GM12873 (cell line): ENCODE data around the gene TACC3.

Experiments used
- CTCF ChIP-seq: IDR thresholded peaks from 2 replicates; pipeline ENCODE4 v1.5.1; 2012; ENCODE audit warnings: low read depth, mild to moderate bottlenecking, moderate library complexity, low read length, control low read depth; ENCODE audit not compliant: insufficient read depth; ENCODE audit errors: missing control alignments

The TACC3 gene

GRCh38 chr4:1776521-1777161 is 55.3 kb downstream of the TACC3 start:
- TF ChIP-seq CTCF: no peak

DNA sequence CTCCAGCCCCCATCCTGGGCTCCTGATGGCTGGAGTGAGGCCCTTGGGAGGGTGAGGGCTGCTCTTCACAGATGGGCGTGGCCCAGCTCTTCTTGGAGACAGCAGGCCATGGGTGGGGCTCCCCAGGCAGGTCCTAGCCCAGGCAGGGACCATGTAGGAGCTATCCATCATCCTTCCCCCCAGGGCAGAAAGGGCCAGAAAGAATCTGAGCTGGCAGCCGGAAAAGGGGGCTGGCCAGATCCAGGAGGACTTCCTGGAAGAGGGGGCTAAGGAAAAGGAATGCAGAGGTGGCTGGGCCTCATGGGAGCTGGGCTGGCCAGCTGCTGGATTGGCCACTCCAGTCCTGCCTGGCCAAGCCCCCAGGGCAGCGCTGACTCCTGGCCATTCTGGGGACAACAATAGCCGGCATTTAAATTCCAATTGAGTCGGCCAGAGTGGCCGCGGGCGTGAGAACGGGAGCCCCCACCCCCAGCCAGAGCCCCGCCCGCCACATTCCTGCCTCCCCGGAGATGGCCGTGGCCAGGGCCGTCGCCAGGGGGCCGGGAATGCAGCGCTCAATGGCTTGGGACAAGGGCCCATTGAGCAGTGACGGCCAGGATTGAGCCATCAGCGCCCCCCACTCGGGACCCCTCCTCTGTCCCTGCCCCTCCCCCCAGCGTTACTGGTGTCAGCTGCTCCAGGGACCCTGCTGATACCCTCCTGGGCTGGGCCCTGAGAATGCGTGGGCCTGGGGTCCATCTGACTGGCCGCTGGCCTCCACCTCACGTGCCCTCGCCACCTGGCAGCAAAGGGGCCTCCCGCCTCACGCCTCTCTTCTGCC is 56.7 kb downstream of the TACC3 start:
- no peak for TF ChIP-seq CTCF

GRCh38 chr4:1778642-1779392 is 57.5 kb downstream of the TACC3 start:
- no peak for TF ChIP-seq CTCF

- no peak for TF ChIP-seq CTCF
Measured at GRCh38 chr4:1779588-1780382, 58.5 kb downstream of the TACC3 start.

GRCh38 chr4:1780435-1780834 is 59.1 kb downstream of the TACC3 start:
- no peak for TF ChIP-seq CTCF

GRCh38 chr4:1783015-1783414 is 61.7 kb downstream of the TACC3 start:
- no peak for TF ChIP-seq CTCF
